Measurements from ENCODE around the gene LRRC3C.

Gene LRRC3C

DNA sequence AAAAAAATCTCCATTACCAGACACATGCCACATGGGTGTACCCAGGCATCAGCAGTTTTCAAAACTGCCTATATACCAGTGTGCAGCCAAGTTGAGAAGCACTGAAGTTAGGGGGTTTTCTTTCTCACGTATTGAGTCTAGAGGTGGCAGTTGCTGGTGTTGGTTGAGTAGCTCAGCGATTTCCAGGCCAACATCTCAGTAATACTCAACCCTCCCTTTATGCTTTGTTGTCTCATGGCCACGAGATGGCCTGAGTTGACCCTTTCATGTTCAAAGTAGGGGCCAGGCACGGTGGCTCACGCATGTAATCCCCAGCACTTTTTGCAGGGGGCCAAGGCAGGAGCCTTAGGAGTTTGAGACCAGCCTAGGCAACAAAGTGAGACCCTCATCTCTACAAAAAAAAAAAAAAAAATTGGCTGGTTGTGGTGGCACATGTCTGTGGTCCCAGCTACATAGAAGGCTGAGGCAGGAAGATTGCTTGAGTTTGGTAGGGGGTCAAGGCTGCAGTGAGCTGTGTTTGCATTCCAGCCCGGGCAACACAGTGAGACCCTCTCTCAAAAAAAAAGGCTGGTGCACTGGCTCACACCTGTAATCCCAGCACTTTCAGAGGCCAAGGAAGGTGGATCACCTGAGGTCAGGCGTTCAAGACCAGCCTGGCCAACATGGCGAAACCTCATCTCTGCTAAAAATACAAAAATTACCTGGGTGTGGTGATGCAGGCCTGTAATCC lies 10.8 kb downstream of the LRRC3C start:
- TF ChIP-seq, protein P1, sequence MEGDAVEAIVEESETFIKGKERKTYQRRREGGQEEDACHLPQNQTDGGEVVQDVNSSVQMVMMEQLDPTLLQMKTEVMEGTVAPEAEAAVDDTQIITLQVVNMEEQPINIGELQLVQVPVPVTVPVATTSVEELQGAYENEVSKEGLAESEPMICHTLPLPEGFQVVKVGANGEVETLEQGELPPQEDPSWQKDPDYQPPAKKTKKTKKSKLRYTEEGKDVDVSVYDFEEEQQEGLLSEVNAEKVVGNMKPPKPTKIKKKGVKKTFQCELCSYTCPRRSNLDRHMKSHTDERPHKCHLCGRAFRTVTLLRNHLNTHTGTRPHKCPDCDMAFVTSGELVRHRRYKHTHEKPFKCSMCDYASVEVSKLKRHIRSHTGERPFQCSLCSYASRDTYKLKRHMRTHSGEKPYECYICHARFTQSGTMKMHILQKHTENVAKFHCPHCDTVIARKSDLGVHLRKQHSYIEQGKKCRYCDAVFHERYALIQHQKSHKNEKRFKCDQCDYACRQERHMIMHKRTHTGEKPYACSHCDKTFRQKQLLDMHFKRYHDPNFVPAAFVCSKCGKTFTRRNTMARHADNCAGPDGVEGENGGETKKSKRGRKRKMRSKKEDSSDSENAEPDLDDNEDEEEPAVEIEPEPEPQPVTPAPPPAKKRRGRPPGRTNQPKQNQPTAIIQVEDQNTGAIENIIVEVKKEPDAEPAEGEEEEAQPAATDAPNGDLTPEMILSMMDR (IDR thresholded peaks at IDR 0.05; ENCODE audit: insufficient read depth, low read length, poor library complexity, severe bottlenecking) = peak; percentile 21
- Histone ChIP-seq H3K4me3 (replicated peaks; ENCODE audit: low read depth, low read length) (no peak overlapping the region), H3K27me3 (replicated peaks; ENCODE audit: control insufficient read depth, insufficient read depth, low read length) (no peaks in the 10 kb centered on the region), H3K36me3 (ENCODE audit: control insufficient read depth, insufficient read depth, low read length) (no peaks in the 10 kb centered on the region)
- peak; percentile 41 for DNase-seq (ENCODE audit: extremely low read depth, insufficient read length)

DNA sequence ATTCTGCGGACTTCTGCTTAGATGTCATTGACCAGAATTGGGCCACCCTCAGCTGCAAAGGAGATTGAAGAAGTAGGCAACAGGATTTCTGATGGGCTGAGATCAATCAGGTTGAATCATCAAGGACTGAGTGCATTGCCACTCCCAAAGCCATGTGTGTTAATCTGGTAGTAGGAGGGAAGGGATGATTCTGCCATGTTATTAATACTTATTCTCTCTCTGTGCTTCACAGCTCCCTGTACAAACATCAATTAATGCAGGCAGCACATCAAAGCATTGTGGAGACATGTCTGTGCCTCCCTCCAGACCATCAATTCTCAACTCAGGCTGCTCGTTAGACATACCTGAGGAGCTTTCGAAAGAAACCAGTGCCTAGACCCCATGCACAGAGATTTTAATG lies 11.6 kb downstream of the LRRC3C start:
- DNase-seq (ENCODE audit: extremely low read depth, insufficient read length) = no peak
- TF ChIP-seq, protein P1 (IDR thresholded peaks at IDR 0.05; ENCODE audit: insufficient read depth, low read length, poor library complexity, severe bottlenecking) = no peak
- Histone ChIP-seq H3K36me3 (ENCODE audit: control insufficient read depth, insufficient read depth, low read length) (no peaks in the 10 kb centered on the region), H3K27me3 (replicated peaks; ENCODE audit: control insufficient read depth, insufficient read depth, low read length) (no peaks in the 10 kb centered on the region), H3K4me3 (replicated peaks; ENCODE audit: low read depth, low read length) (no peak overlapping the region)

DNA sequence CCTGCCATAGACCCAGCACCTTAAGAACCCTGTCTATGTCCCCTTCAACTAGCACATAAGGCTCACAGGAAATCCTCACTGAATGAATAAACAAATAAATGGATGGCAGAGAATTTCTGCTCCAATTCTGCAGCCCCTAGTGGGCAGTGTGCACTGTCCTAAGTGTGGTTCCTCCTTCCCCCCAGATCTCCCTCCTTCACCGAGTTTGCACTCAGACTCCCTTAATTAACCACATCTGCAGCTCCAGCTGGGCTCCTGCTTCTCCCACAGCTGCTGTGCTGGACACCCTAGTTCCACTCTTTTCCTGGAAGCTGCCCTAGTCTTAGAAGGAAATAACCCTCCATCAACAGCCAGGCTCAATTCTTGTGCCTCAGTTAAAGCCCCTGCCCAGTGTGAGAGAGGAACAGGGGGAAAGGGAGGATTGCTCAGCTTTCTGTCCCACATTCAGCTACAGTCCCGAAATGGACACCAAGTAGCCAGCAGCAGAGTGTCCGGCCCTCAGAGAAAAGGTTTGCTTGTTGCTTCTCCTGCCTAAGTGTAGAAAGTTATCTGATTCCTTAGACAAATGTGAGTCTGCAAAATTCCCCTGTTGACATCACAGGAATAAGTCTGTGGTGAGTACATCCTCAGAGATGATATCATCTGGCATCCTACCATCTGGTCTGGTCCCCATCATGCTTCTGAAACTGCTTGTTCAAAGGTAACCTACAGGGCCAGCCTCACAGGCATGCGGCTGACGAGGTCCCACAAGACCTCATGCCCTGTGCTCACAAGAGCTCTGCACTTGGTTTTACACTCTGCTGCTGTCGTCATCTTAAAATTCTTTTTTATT lies 12.3 kb downstream of the LRRC3C start:
- DNase-seq (ENCODE audit: extremely low read depth, insufficient read length) = peak; percentile 63
- Histone ChIP-seq H3K4me3 (replicated peaks; ENCODE audit: low read depth, low read length) (0 out of 2 replicates have a peak overlapping the region, but pooled peaks have one; percentile 12), H3K27me3 (replicated peaks; ENCODE audit: control insufficient read depth, insufficient read depth, low read length) (no peaks in the 10 kb centered on the region), H3K36me3 (ENCODE audit: control insufficient read depth, insufficient read depth, low read length) (no peaks in the 10 kb centered on the region)
- TF ChIP-seq, protein P1 (IDR thresholded peaks at IDR 0.05; ENCODE audit: insufficient read depth, low read length, poor library complexity, severe bottlenecking) = peak; percentile 53

DNA sequence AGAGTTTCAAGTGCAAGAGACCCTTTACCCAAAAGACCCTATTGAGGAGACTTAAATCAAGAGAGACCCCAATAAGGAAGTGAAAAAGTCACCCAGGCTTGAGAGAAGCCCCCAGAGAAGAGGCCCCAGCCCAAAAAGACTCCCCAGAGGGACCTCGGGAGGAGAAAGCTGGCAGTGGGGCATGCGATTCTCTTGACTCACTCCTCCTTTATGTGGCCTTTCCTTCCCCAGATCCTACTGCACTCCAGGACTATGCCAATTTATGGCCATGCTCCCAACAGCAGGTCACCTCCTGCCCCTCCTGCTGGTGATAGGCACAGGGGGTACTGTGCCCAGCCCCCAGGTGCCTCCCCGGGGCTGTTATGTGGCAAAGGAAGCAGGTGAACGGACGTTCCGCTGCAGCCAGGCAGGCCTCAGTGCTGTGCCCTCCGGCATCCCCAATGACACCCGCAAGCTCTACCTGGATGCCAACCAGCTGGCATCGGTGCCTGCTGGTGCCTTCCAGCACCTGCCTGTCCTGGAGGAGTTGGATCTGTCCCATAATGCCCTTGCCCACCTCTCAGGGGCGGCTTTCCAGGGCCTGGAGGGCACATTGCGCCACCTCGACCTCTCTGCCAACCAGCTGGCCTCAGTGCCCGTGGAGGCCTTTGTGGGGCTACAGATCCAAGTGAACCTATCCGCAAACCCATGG lies 16.3 kb downstream of the LRRC3C start:
- no peaks in the 10 kb centered on the region for H3K27me3 ChIP-seq (replicated peaks; ENCODE audit: control insufficient read depth, insufficient read depth, low read length)
- TF ChIP-seq, protein P1 (IDR thresholded peaks at IDR 0.05; ENCODE audit: insufficient read depth, low read length, poor library complexity, severe bottlenecking) = no peak
- no peak overlapping the region for H3K4me3 ChIP-seq (replicated peaks; ENCODE audit: low read depth, low read length)
- DNase-seq (ENCODE audit: extremely low read depth, insufficient read length) = no peak
- no peaks in the 10 kb centered on the region for H3K36me3 ChIP-seq (ENCODE audit: control insufficient read depth, insufficient read depth, low read length)

DNA sequence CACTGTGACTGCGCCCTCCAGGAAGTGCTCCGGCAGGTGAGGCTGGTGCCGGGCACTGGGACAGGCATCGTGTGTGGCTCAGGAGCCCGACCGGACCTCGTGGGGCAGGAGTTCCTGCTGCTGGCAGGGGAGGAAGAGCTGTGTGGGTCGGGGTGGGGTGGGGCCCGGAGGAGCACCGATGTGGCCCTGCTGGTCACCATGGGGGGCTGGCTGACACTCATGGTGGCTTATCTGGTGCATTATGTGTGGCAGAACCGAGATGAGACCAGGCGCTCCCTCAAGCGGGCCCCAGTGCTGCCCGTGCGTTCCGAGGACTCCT lies 16.8 kb downstream of the LRRC3C start:
- Histone ChIP-seq H3K4me3 (replicated peaks; ENCODE audit: low read depth, low read length) (no peak overlapping the region), H3K27me3 (replicated peaks; ENCODE audit: control insufficient read depth, insufficient read depth, low read length) (no peaks in the 10 kb centered on the region), H3K36me3 (ENCODE audit: control insufficient read depth, insufficient read depth, low read length) (no peaks in the 10 kb centered on the region)
- DNase-seq (ENCODE audit: extremely low read depth, insufficient read length) = no peak
- TF ChIP-seq, protein P1 (IDR thresholded peaks at IDR 0.05; ENCODE audit: insufficient read depth, low read length, poor library complexity, severe bottlenecking) = no peak

Measured in GM06990 (cell line).